ENCODE results near the gene UBR3. TPM values are rescaled to one million over a fixed set of nuclear protein-coding genes. Genes with fewer than 3 reads are reported as not detected.

UBR3 gene
- total RNA-seq, 1 experiment from 2014 or later, result 30.0 TPM

DNA sequence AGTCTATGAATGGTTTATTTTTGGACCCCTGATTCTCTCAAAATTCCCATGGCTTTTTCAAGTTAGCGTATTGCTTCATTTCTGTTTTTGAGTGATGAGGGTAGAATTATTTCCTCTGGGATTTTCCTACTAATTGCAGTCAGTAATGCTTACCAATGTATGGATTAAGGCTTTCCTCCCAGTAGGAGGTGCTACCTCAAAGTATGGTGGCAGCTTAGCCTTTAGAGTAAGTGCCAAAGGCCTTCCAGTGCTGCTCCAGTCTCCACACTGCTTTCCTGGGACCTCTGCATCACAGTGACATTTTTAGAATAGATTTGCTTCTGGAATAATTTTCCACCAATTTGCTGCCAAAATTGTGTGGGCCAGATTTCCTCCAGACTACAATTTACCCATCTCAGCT, 44.7 kb upstream of the UBR3 start:
- H3K27me3 Mint-ChIP-seq (ENCODE audit: insufficient read depth, unreplicated experiment), result no peaks in the 10 kb centered on the region
- TF ChIP-seq, protein P1, sequence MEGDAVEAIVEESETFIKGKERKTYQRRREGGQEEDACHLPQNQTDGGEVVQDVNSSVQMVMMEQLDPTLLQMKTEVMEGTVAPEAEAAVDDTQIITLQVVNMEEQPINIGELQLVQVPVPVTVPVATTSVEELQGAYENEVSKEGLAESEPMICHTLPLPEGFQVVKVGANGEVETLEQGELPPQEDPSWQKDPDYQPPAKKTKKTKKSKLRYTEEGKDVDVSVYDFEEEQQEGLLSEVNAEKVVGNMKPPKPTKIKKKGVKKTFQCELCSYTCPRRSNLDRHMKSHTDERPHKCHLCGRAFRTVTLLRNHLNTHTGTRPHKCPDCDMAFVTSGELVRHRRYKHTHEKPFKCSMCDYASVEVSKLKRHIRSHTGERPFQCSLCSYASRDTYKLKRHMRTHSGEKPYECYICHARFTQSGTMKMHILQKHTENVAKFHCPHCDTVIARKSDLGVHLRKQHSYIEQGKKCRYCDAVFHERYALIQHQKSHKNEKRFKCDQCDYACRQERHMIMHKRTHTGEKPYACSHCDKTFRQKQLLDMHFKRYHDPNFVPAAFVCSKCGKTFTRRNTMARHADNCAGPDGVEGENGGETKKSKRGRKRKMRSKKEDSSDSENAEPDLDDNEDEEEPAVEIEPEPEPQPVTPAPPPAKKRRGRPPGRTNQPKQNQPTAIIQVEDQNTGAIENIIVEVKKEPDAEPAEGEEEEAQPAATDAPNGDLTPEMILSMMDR (IDR thresholded peaks at IDR 0.05; ENCODE audit: unreplicated experiment), result no peak
- ChIA-PET CTCF (no interaction called here), POLR2A (interaction anchor here (0.7 to 0.8 kb wide), 2 partner anchors 11 to 251 kb away, joined by 3 read pairs; no protein-coding TSS in a partner anchor)
- no TSS peak for BruUV-seq (replicated peaks)
- H3K9me3 Mint-ChIP-seq (ENCODE audit: unreplicated experiment), result no peaks in the 10 kb centered on the region
- no peaks in the 10 kb centered on the region for H3K36me3 Mint-ChIP-seq (ENCODE audit: insufficient read depth, unreplicated experiment)
- no peak for DNase-seq (ENCODE audit: unreplicated experiment)
- no peak overlapping the region for H3K27ac Mint-ChIP-seq (ENCODE audit: low read depth, unreplicated experiment)
- H3K4me1 Mint-ChIP-seq (ENCODE audit: insufficient read depth, unreplicated experiment), result no peaks in the 10 kb centered on the region
- no peak overlapping the region for H3K4me3 Mint-ChIP-seq (ENCODE audit: unreplicated experiment)
- intact Hi-C loops (cut with micrococcal nuclease), result no loop called here

DNA sequence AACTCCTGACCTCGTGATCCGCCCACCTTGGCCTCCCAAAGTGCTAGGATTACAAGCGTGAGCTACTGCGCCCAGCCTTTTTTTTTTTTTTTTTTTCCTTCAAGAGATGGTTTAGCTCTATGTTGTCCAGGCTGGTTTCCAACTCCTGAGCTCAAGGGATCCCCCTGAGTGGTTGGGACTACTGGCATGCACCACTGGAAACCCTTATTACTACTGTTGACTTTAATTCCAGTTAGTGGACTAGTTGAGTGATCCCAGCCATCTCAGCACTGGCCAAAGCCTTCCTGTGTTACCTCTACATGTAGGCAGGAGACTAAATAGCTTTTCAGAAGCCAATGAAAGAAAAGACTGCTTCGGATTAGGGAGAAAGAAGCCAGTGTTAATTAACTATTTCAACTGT, 36.7 kb upstream of the UBR3 start:
- H3K27me3 Mint-ChIP-seq (ENCODE audit: insufficient read depth, unreplicated experiment), result no peaks in the 10 kb centered on the region
- CTCF ChIA-PET, result interaction anchor here (0.6 to 0.7 kb wide), 2 partner anchors 25 to 214 kb away, joined by 3 read pairs; no protein-coding TSS in a partner anchor
- peaks cover 4% of the 10 kb centered on the region for H3K36me3 Mint-ChIP-seq (ENCODE audit: insufficient read depth, unreplicated experiment)
- intact Hi-C loops (cut with micrococcal nuclease), result loop anchor here (10.0 kb wide), 1 partner anchor 96 kb away; the partner anchor contains the start of genes CFAP210 and PHOSPHO2
- H3K27ac Mint-ChIP-seq (ENCODE audit: low read depth, unreplicated experiment), result no peak overlapping the region
- H3K9me3 Mint-ChIP-seq (ENCODE audit: unreplicated experiment), result no peaks in the 10 kb centered on the region
- TF ChIP-seq, protein P1 (IDR thresholded peaks at IDR 0.05; ENCODE audit: unreplicated experiment), result no peak
- BruUV-seq (replicated peaks), result no TSS peak
- DNase-seq (ENCODE audit: unreplicated experiment), result no peak
- POLR2A ChIA-PET, result interaction anchor here (1.0 kb wide), 1 partner anchor 8 kb away, joined by 5 read pairs; the partner anchor contains the start of gene SSB
- H3K4me1 Mint-ChIP-seq (ENCODE audit: insufficient read depth, unreplicated experiment), result no peaks in the 10 kb centered on the region
- H3K4me3 Mint-ChIP-seq (ENCODE audit: unreplicated experiment), result no peak overlapping the region

- TF ChIP-seq, protein P1 (IDR thresholded peaks at IDR 0.05; ENCODE audit: unreplicated experiment), result no peak
- Mint-ChIP-seq H3K27ac (ENCODE audit: low read depth, unreplicated experiment) (no peak overlapping the region), H3K9me3 (ENCODE audit: unreplicated experiment) (no peaks in the 10 kb centered on the region), H3K27me3 (ENCODE audit: insufficient read depth, unreplicated experiment) (no peaks in the 10 kb centered on the region), H3K4me1 (ENCODE audit: insufficient read depth, unreplicated experiment) (peaks cover 9% of the 10 kb centered on the region), H3K4me3 (ENCODE audit: unreplicated experiment) (no peak overlapping the region), H3K36me3 (ENCODE audit: insufficient read depth, unreplicated experiment) (peaks cover 14% of the 10 kb centered on the region)
- CTCF ChIA-PET, result interaction anchor here (0.6 kb wide), 1 partner anchor 144 kb away, joined by 4 read pairs; no protein-coding TSS in a partner anchor
- POLR2A ChIA-PET, result interaction anchor here (0.7 to 1.0 kb wide), 2 partner anchors 41 to 101 kb away, joined by 3 to 5 read pairs; partner anchors contain the start of genes CFAP210 and PHOSPHO2
- intact Hi-C loops (cut with micrococcal nuclease), result loop anchor here (10.0 kb wide), 1 partner anchor 100 kb away; the partner anchor contains the start of genes CFAP210 and PHOSPHO2
- no peak for DNase-seq (ENCODE audit: unreplicated experiment)
- BruUV-seq (replicated peaks), result no TSS peak
These were observed 32.1 kb upstream of the UBR3 start for GRCh38 chr2:169795181-169795580.

GRCh38 chr2:169796441-169796840, 30.8 kb upstream of the UBR3 start:
- peaks cover 9% of the 10 kb centered on the region for H3K4me1 Mint-ChIP-seq (ENCODE audit: insufficient read depth, unreplicated experiment)
- POLR2A ChIA-PET, result interaction anchor here (0.7 kb wide), 1 partner anchor 129 kb away, joined by 3 read pairs; no protein-coding TSS in a partner anchor
- intact Hi-C loops (cut with micrococcal nuclease), result loop anchor here (10.0 kb wide), 1 partner anchor 102 kb away; the partner anchor contains the start of genes CFAP210 and PHOSPHO2
- no peaks in the 10 kb centered on the region for H3K9me3 Mint-ChIP-seq (ENCODE audit: unreplicated experiment)
- CTCF ChIA-PET, result no interaction called here
- peak; percentile 30 for DNase-seq (ENCODE audit: unreplicated experiment)
- BruUV-seq (replicated peaks), result no TSS peak
- H3K36me3 Mint-ChIP-seq (ENCODE audit: insufficient read depth, unreplicated experiment), result peaks cover 26% of the 10 kb centered on the region
- H3K27ac Mint-ChIP-seq (ENCODE audit: low read depth, unreplicated experiment), result no peak overlapping the region
- H3K4me3 Mint-ChIP-seq (ENCODE audit: unreplicated experiment), result peak overlapping the region; percentile 45
- no peaks in the 10 kb centered on the region for H3K27me3 Mint-ChIP-seq (ENCODE audit: insufficient read depth, unreplicated experiment)
- TF ChIP-seq, protein P1 (IDR thresholded peaks at IDR 0.05; ENCODE audit: unreplicated experiment), result no peak

Measured in MCF 10A (cell line).